Duodenal mucosa (tissue), 2 donors: ENCODE results near the gene CPVL.

Source experiments
- H3K27ac ChIP-seq: one replicate; pipeline ENCODE4 v1.7.0; 2013; ENCODE audit warnings: low read depth, low read length
- H3K27me3 ChIP-seq, 2 donors: one replicate each; pipeline ENCODE4 v1.7.0; 2013; ENCODE audit warnings: low read length in 2 of 2, control low read depth in 1 of 2; ENCODE audit not compliant: insufficient read depth in 2 of 2, control insufficient read depth in 1 of 2
- H3K36me3 ChIP-seq, 2 donors: one replicate each; pipeline ENCODE4 v1.7.0; 2013; ENCODE audit warnings: low read length in 2 of 2, control low read depth in 1 of 2; ENCODE audit not compliant: insufficient read depth in 2 of 2, control insufficient read depth in 1 of 2
- H3K4me1 ChIP-seq, 2 donors: one replicate each; pipeline ENCODE4 v1.7.0; 2013; ENCODE audit warnings: low read length in 2 of 2, control low read depth in 1 of 2; ENCODE audit not compliant: insufficient read depth in 2 of 2, control insufficient read depth in 1 of 2
- H3K4me3 ChIP-seq, 2 donors: one replicate each; pipeline ENCODE4 v1.7.0; 2013; ENCODE audit warnings: low read length in 2 of 2, low read depth in 1 of 2
- H3K9ac ChIP-seq, 2 donors: one replicate each; pipeline ENCODE4 v1.7.0; 2013; ENCODE audit warnings: low read length in 2 of 2, low read depth in 1 of 2
- H3K9me3 ChIP-seq, 2 donors: one replicate each; pipeline ENCODE4 v1.7.0; 2013; ENCODE audit warnings: low read length in 2 of 2, control low read depth in 1 of 2; ENCODE audit not compliant: control insufficient read depth in 1 of 2

The CPVL gene

GRCh38 chr7:28999895-29000716 is 146.2 kb downstream of the CPVL start:
- Histone ChIP-seq H3K9me3 (no peaks in the 10 kb centered on the region), H3K27ac (no peak overlapping the region)

DNA sequence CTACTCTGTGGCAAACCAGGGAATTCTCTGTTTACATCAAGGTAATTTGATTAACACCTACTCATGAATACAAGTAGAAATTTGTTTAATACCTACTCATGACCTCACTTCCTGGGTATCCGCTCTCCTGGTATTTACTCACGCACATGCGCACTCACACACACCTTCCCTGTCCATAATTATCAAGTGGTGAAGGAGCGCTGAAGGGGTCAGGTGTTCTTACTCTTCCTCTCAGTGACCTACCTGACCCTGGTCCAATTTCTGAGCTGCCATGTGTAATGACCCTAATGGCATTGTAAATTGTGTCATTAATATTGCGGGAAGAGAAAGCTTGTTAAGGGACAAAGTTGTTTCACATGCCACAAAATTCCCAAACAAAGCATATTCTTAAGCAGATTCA is 146.9 kb downstream of the CPVL start:
- no peak overlapping the region for H3K4me3 ChIP-seq
- H3K4me1 ChIP-seq = peaks cover 0 to 12% of the 10 kb centered on the region in 2 donors
- H3K27ac ChIP-seq = no peak overlapping the region
- H3K9me3 ChIP-seq = no peaks in the 10 kb centered on the region
- H3K9ac ChIP-seq = no peak overlapping the region
- H3K36me3 ChIP-seq = no peaks in the 10 kb centered on the region
- H3K27me3 ChIP-seq = no peaks in the 10 kb centered on the region

More at GRCh38 chr7:28999895-29000716, 146.2 kb downstream of the CPVL start:
- peaks cover 0 to 12% of the 10 kb centered on the region in 2 donors for H3K4me1 ChIP-seq
- no peaks in the 10 kb centered on the region for H3K27me3 ChIP-seq
- no peak overlapping the region for H3K9ac ChIP-seq
- no peak overlapping the region for H3K4me3 ChIP-seq
- no peaks in the 10 kb centered on the region for H3K36me3 ChIP-seq

GRCh38 chr7:28998105-28998504 is 148.2 kb downstream of the CPVL start:
- Histone ChIP-seq H3K36me3 (no peaks in the 10 kb centered on the region), H3K9ac (no peak overlapping the region), H3K27me3 (no peaks in the 10 kb centered on the region), H3K4me3 (no peak overlapping the region), H3K4me1 (peaks cover 0 to 12% of the 10 kb centered on the region in 2 donors), H3K9me3 (no peaks in the 10 kb centered on the region), H3K27ac (no peak overlapping the region)

- no peak overlapping the region for H3K9ac ChIP-seq
- no peak overlapping the region for H3K4me3 ChIP-seq
- H3K27me3 ChIP-seq = no peaks in the 10 kb centered on the region
- no peaks in the 10 kb centered on the region for H3K36me3 ChIP-seq
- H3K4me1 ChIP-seq = peaks cover 0 to 12% of the 10 kb centered on the region in 2 donors
- H3K9me3 ChIP-seq = no peaks in the 10 kb centered on the region
- H3K27ac ChIP-seq = no peak overlapping the region
Observed at GRCh38 chr7:28996836-28997235, 149.5 kb downstream of the CPVL start.

- peaks cover 0 to 11% of the 10 kb centered on the region in 2 donors for H3K4me1 ChIP-seq
- no peaks in the 10 kb centered on the region for H3K36me3 ChIP-seq
- H3K4me3 ChIP-seq = no peak overlapping the region
- H3K27ac ChIP-seq = no peak overlapping the region
- no peak overlapping the region for H3K9ac ChIP-seq
- no peaks in the 10 kb centered on the region for H3K9me3 ChIP-seq
- H3K27me3 ChIP-seq = no peaks in the 10 kb centered on the region
Observed at GRCh38 chr7:28993371-28993770, 153.0 kb downstream of the CPVL start.

DNA sequence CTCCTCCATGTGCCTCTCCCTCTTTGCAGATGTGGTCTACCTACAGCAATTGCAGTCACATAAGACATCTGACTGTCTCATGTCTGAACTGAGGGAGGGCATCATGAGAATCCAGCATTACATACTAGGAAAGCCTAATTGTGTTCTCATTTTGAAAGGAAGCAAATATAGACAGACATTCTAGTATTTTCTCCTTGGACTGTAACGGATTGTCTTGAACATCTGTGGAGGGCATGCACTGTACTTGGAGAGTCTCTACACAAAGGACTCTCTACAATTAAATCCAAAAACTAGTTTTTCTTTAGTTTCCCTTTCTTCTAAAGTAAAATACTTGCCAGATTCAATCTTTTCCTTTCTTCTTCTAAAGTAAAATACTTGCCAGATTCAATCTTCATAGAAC is 153.5 kb downstream of the CPVL start:
- Histone ChIP-seq H3K36me3 (no peaks in the 10 kb centered on the region), H3K27ac (no peak overlapping the region), H3K9me3 (no peaks in the 10 kb centered on the region)

DNA sequence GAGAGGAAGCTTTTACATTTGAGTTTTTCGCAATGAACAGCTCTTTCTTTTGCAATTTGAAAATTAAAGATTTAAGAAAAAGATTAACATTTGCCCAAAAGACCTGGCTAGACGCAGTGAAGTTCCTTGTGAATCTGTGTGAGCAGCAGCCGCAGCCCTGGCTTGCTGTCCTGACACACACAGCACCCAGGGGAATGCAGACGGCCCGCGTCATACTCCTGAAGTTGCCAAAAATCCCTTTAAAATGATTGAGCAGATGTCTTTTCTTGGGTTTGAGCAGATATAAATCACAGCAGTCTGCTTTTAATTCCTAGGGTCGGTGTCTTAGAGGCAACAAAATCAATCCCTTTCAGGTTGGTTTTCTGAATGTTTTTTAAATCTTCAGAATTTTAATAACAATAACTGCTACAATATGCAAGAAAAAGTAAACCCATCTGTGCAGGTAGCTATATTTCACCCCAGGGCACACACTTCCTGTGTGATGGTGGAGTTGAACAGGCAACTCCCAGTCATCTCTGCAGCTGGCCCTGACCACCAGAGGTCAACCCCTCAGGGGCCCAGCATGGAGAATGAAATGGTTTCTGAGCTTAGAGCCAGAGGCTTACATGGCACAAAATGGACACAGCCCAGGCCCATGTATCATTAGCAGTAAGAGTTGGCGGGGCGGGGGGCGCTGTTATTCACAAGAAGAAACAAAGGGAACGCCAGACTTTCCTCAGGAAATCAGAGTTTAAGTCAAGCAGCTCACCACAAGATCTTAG is 156.0 kb downstream of the CPVL start:
- H3K4me1 ChIP-seq = peaks cover 6 to 18% of the 10 kb centered on the region in 2 donors
- no peak overlapping the region for H3K27ac ChIP-seq
- H3K4me3 ChIP-seq = no peak overlapping the region
- H3K36me3 ChIP-seq = no peaks in the 10 kb centered on the region
- no peak overlapping the region for H3K9ac ChIP-seq
- H3K9me3 ChIP-seq = no peaks in the 10 kb centered on the region
- H3K27me3 ChIP-seq = no peaks in the 10 kb centered on the region

More for the DNA sequence above, 153.5 kb downstream of the CPVL start:
- Histone ChIP-seq H3K27me3 (no peaks in the 10 kb centered on the region), H3K4me1 (peaks cover 0 to 5% of the 10 kb centered on the region in 2 donors), H3K4me3 (no peak overlapping the region), H3K9ac (no peak overlapping the region)

GRCh38 chr7:28989211-28989980 is 156.9 kb downstream of the CPVL start:
- Histone ChIP-seq H3K9me3 (no peaks in the 10 kb centered on the region), H3K27ac (no peak overlapping the region), H3K36me3 (no peaks in the 10 kb centered on the region), H3K27me3 (no peaks in the 10 kb centered on the region), H3K4me1 (peaks cover 6 to 23% of the 10 kb centered on the region in 2 donors), H3K9ac (no peak overlapping the region), H3K4me3 (no peak overlapping the region)

DNA sequence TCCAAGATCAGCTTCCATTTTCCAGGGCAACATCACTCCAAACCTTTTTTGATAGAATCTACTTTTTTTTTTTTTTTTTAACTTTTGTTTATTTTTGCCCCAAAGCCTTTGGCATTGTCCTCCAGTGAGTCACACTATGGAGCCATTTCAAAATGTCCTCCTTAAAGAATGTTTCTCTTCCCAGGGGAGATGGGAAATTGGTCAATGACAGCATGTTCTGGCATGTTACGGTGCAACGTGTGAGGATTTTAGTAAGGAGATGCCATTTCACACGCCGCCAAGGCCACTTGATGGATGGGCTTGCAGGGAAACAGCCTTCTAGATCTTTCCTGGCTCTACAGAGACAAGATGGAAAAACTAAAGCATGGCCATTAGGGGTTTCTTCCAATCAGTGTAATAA is 157.5 kb downstream of the CPVL start:
- no peaks in the 10 kb centered on the region for H3K36me3 ChIP-seq
- H3K27me3 ChIP-seq = no peaks in the 10 kb centered on the region
- peaks cover 6 to 23% of the 10 kb centered on the region in 2 donors for H3K4me1 ChIP-seq
- no peak overlapping the region for H3K4me3 ChIP-seq
- H3K27ac ChIP-seq = no peak overlapping the region
- H3K9ac ChIP-seq = no peak overlapping the region
- H3K9me3 ChIP-seq = no peaks in the 10 kb centered on the region

DNA sequence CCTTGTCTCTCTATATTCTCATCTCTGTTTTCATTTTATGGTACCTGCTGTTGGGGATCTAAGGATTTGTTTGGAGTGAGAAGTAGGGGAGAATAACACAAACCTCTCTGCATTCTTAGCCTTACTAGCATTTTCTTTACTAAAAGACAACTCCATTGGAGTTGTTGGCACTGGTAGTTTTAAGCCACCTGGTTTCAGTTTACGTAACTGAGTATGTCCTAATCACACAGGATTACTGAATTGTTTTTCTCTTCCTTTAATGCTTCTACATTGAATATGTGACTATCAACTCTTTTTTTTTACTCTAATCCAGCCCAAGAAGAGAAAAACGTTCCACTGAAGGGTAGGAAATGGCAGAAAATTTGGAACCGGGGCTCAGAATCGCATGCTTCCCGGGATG is 158.2 kb downstream of the CPVL start:
- Histone ChIP-seq H3K9ac (no peak overlapping the region), H3K4me1 (peaks cover 6 to 23% of the 10 kb centered on the region in 2 donors), H3K27ac (no peak overlapping the region), H3K27me3 (no peaks in the 10 kb centered on the region), H3K36me3 (no peaks in the 10 kb centered on the region), H3K9me3 (no peaks in the 10 kb centered on the region), H3K4me3 (no peak overlapping the region)
